Psoas muscle (tissue), 8 donors: ENCODE data around the gene TMC4. TPM values are rescaled to one million over a fixed set of nuclear protein-coding genes. Genes with fewer than 3 reads are reported as not detected.
A peak's percentile ranks its signal among the peaks of the same experiment; 100 is the strongest.

ENCODE experiments used
- ATAC-seq, 4 donors: fragments of 200-7000 bp; cut with Tn5 transposase; one replicate each; pipeline ENCODE4 v1.9.1; 2020; ENCODE audit warnings: moderate library complexity in 3 of 4, mild to moderate bottlenecking in 2 of 4
- DNase-seq, 2 donors: peaks; one replicate each; pipeline ENCODE4 v3.0.0-alpha.2; 2020
- H3K27ac ChIP-seq: fragments of 200-600 bp; one replicate; pipeline ENCODE4 v1.8.0; 2022
- H3K27me3 ChIP-seq, 3 donors: fragments of 200-600 bp in 1 of 3; one replicate each; pipeline versions ENCODE4 v1.6.1 to v1.8.0; 2013 to 2022; ENCODE audit warnings: low read length in 2 of 3, mild to moderate bottlenecking in 2 of 3, moderate library complexity in 1 of 3; ENCODE audit not compliant: insufficient read depth in 3 of 3
- H3K36me3 ChIP-seq, 2 donors: fragments of 200-600 bp in 1 of 2; one replicate each; pipeline versions ENCODE4 v1.6.1 to v1.8.0; 2013 to 2022; ENCODE audit warnings: low read depth in 1 of 2, mild to moderate bottlenecking in 1 of 2, moderate library complexity in 1 of 2; ENCODE audit not compliant: insufficient read depth in 1 of 2
- H3K4me1 ChIP-seq: fragments of 200-600 bp; one replicate; pipeline ENCODE4 v1.8.0; 2022
- H3K4me3 ChIP-seq: fragments of 200-600 bp; one replicate; pipeline ENCODE4 v1.8.0; 2022; ENCODE audit warnings: mild to moderate bottlenecking
- H3K9me3 ChIP-seq: fragments of 200-600 bp; one replicate; pipeline ENCODE4 v1.8.0; 2022
- CTCF ChIP-seq: fragments of 200-600 bp; IDR thresholded peaks from one replicate; pipeline ENCODE4 v1.8.0; 2022; ENCODE audit warnings: antibody characterized with exemption
- WGBS, 3 donors: extraction: QIAGEN DNeasy Blood & Tissue Kit; methylation state at CpG; one replicate each; pipeline versions ENCODE4 v1.1.6 to v1.1.7; 2013; 5-methylcytosine and 5-hydroxymethylcytosine counted together
- intact Hi-C, 2 donors: fragments of 100-400 bp; cut with DNase I; formaldehyde crosslinking; loops; one replicate each; pipeline versions ENCODE4 v1.11.0 to v1.14.2; 2022
- polyA plus RNA-seq, 3 donors: library from polyadenylated mRNA; stranded (reverse); fragments of 200-250 nt; gene quantifications; one replicate each; pipeline ENCODE4 v1.2.3, GENCODE V29; 2013
- total RNA-seq, 4 donors: library from RNA; stranded (reverse); fragmentation: NEBNext Ultra II Directional in 2 of 4; extraction: Animal tissue kit (Norgen Biotek cat#: 25700) in 2 of 4; gene quantifications; one replicate each; pipeline versions ENCODE4 v1.2.1 to v1.2.4, GENCODE V29; 2021 to 2023
- donor health status: healthy with polysubstance abuse.
- donor health status: DM: no; HTN: no; CAD: no; lungs with moderate emphysema.
- donor health status: Bipolar disorder and iron deficiency.
- donor health status: healthy.
- donor health status: DM: yes; HTN: yes; CAD: no.
- donor health status: DM: no; HTN: no; CAD: no.
- donor health status: DM: no; HTN: no; CAD: no.
- donor health status: DM: yes; HTN: yes; CAD: no.

TMC4 gene
- total and polyA plus RNA-seq, 7 donors, result 0.55 to 2.5 (median 0.70) TPM; not detected in 1

- Histone ChIP-seq H3K4me3 (no peak overlapping the region), H3K9me3 (no peaks in the 10 kb centered on the region), H3K4me1 (peaks cover 22% of the 10 kb centered on the region), H3K27ac (no peak overlapping the region), H3K36me3 (peaks cover 3 to 70% of the 10 kb centered on the region in 2 donors), H3K27me3 (no peaks in the 10 kb centered on the region)
- ATAC-seq, result no peak
- DNase-seq, result no peak
- intact Hi-C loops, result no loop called here
- 85 to 92% (median 88%) methylated on average over 7 of the region's 7 CpGs for WGBS, 3 donors
- TF ChIP-seq CTCF, result no peak
Observed at GRCh38 chr19:54142166-54142780, 30.7 kb downstream of the TMC4 start.

GRCh38 chr19:54141356-54141755, 31.6 kb downstream of the TMC4 start:
- Histone ChIP-seq H3K4me1 (peaks cover 23% of the 10 kb centered on the region), H3K27me3 (no peaks in the 10 kb centered on the region), H3K4me3 (no peak overlapping the region), H3K27ac (no peak overlapping the region), H3K36me3 (peaks cover 0 to 61% of the 10 kb centered on the region in 2 donors), H3K9me3 (no peaks in the 10 kb centered on the region)
- DNase-seq (no peak), ATAC-seq (no peak)
- 83 to 94% (median 84%) methylated on average over 3 of the region's 3 CpGs for WGBS, 3 donors
- intact Hi-C loops, result no loop called here
- TF ChIP-seq CTCF, result no peak

GRCh38 chr19:54138489-54139256, 34.3 kb downstream of the TMC4 start:
- H3K4me3 ChIP-seq, result peak overlapping the region; percentile 95
- H3K27ac ChIP-seq, result peak overlapping the region; percentile 95
- H3K4me1 ChIP-seq, result peaks cover 31% of the 10 kb centered on the region
- H3K27me3 ChIP-seq, result no peaks in the 10 kb centered on the region
- ATAC-seq (no peak), DNase-seq (no peak)
- WGBS, 3 donors, result 21 to 27% (median 26%) methylated on average over 28 to 31 of the region's 31 CpGs
- H3K9me3 ChIP-seq, result no peaks in the 10 kb centered on the region
- intact Hi-C loops, result no loop called here
- no peak for TF ChIP-seq CTCF
- H3K36me3 ChIP-seq, result peaks cover 0 to 34% of the 10 kb centered on the region in 2 donors

GRCh38 chr19:54137699-54138488, 35.1 kb downstream of the TMC4 start, which contains the start of gene CNOT3:
Gene CNOT3 (plus strand): TSS chr19:54137762. CDS start chr19:54142979, 5,217 bp downstream.
- peak within 1 kb of the TSS; percentile 95 for H3K27ac ChIP-seq
- H3K27me3 ChIP-seq, result no peaks in the 10 kb centered on the region
- peaks cover 0 to 33% of the 10 kb centered on the region in 2 donors for H3K36me3 ChIP-seq
- ATAC-seq (no peak), DNase-seq (peak in 1 of 2 donors; percentile 73)
- no peaks in the 10 kb centered on the region for H3K9me3 ChIP-seq
- H3K4me1 ChIP-seq, result peaks cover 31% of the 10 kb centered on the region
- TF ChIP-seq CTCF, result peak; percentile 4
- H3K4me3 ChIP-seq, result peak within 1 kb of the TSS; percentile 95
- WGBS, 3 donors, result 0 to 1% (median 1%) methylated on average over 43 to 101 of the region's 103 CpGs
- intact Hi-C loops, result no loop called here
